H54 (cell line): ENCODE results near the gene NCR2.
A peak's percentile ranks its signal among the peaks of the same experiment; 100 is the strongest.

Experiments used
- DNase-seq: peaks from one replicate; pipeline ENCODE4 v3.0.0; 2011; ENCODE audit warnings: low spot score, mixed read lengths; ENCODE audit not compliant: insufficient read length
- FAIRE-seq: peaks from 3 replicates; lab custom pipeline; 2011; peaks lifted over from hg19 to GRCh38; lab: Jason Lieb, UNC
- POLR2A ChIP-seq: IDR thresholded peaks from 2 replicates; pipeline ENCODE4 v1.6.1; 2011; ENCODE audit warnings: low read depth, mild to moderate bottlenecking, low read length

NCR2 gene

GRCh38 chr6:41315943-41316620 lies 19.3 kb upstream of the NCR2 start:
- DNase-seq (no peak), FAIRE-seq (no peak)
- no peak for TF ChIP-seq POLR2A

- FAIRE-seq (no peak), DNase-seq (no peak)
- TF ChIP-seq POLR2A, result no peak
These were observed 17.2 kb upstream of the NCR2 start for GRCh38 chr6:41318261-41318653.

DNA sequence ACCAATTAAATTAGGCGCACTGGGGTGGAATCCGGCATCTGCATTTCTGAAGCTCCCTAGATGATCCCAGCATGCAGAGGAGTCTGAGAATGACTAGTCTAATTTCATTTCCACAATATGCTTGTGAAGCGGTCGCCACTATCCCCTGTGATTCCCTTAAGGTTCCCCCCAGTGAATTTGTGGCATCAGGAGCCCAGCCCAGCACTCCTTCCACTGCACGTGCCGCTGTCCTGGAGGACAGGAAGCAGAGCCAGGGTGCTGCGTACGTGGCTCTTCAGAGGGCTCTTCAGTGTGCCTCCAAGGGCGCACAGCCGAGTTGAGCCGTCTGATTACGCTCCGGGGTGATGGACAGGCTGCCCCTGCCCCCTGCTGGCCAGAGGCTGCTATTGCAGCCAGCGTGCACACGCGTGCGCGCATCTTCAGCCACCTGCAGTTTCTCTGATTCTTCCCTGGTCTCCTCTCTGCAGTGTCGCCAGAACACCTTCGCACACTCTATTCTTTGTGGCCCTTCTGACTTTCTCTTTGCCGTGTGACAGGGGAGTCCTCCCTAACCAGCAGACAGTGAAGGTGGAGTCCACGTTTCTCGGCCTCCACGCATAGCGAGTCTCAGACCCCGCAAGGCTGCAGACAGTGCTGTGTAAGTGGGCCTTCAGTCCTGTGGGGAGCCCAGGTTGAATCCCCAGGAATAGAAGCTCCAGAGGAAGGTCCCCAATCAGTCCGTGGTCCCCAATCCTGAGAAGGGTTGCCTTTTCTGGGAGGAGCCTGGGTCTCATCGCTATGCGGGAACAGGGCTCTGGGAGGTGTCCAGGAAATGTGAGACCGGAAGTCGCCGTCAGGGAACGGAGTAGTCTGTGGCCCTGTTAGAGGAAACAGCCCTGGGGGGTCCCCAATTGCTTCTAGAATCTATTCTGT lies 16.5 kb upstream of the NCR2 start:
- DNase-seq (peak; percentile 64), FAIRE-seq (peak; percentile 93)
- no peak for TF ChIP-seq POLR2A

DNA sequence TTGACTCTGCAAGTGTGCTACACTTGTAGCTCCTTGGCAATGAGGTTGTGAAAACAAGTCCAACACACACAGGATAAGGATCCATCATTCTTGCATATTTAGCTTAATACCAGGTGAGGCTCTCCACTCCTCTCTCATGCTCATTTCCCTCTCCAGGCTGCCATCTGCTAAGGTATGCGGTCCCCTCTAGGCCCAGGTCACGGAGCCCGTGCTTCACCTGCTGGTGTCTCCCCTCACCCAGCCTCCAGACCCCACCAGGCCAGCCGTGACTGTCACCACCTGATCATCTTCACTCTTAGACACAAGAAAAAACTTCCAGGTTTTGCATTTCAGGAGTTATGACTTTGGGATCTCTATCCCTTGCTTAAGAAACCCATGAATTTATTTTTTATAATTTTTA lies 14.2 kb upstream of the NCR2 start:
- no peak for TF ChIP-seq POLR2A
- DNase-seq (no peak), FAIRE-seq (no peak)

GRCh38 chr6:41325446-41326066 lies 9.9 kb upstream of the NCR2 start:
- FAIRE-seq (no peak), DNase-seq (no peak)
- no peak for TF ChIP-seq POLR2A

DNA sequence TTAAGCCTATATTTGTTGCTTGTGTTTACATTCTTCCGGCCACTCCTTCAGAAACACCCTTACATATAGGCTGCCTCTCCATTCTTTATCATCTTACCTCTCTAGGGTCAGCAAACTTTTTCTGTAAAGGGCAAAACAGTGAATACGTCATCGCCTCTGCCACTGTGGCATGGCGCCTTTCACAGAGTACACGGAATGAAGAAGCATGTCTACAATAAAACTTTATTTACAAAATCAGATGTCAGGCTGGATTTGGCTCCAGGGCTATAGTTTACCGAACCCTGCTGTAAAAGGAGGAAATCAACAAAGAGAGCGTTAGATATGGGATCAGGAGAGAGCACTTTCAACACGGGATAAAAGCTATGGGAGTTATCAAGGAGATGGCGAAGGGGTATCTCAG lies 9.3 kb upstream of the NCR2 start:
- TF ChIP-seq POLR2A, result no peak
- no peak for FAIRE-seq
- DNase-seq, result no peak

DNA sequence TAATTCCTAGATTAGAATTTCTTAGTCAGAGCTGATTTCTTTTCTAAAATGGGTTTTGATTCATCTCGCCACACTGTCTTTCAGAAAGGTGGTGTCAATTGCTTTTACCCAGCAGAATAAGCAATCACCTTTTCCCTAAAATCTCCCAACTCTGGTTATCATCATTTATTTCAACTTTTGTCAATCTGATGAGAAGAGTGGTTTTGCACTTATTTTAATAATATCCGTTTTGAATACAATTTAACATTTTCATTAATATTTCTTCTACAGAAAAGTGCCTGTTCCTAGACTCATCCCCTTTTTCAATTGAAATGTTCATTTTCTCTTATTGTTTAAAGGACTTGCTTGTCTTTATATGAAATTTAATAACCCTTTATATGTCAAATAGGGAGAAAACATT lies 8.2 kb upstream of the NCR2 start:
- FAIRE-seq (no peak), DNase-seq (no peak)
- no peak for TF ChIP-seq POLR2A

DNA sequence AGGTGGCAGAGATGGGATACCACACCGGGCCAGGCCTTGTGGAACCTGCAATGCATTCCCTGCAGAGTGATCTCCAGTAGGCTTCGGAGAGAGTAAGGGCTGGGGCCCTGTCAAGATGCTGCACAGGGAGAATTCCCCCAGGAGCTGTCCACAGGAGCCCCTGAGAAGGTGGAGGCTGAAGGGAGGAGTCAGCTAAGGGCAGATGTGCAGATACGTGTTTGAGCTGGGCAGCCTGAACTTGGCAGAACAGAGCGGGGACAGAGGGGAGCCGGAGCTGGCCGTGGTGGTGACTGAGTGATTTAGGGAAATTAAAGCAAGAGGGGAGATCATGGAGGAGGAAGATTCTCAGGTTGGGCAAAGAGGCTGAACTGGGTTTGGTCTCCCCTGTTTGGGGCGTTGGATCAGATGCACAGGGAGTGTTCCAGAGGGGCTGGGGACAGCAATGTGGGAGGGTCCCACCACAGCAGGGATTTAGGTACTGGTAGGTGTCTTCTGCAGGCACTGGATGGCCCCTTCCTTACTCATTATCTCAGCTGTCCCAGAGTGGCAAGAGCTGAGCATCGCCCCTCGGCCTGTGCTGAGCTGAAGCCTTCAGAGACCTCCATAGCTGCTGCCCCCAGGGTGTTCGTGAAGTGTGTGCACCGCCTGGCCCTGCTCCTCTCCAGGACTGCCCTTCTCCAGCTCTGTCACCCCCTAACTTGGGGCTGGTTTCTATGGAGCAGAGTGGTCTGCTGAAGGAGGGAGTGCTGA lies 3.8 kb upstream of the NCR2 start:
- no peak for TF ChIP-seq POLR2A
- FAIRE-seq, result no peak
- DNase-seq, result no peak

DNA sequence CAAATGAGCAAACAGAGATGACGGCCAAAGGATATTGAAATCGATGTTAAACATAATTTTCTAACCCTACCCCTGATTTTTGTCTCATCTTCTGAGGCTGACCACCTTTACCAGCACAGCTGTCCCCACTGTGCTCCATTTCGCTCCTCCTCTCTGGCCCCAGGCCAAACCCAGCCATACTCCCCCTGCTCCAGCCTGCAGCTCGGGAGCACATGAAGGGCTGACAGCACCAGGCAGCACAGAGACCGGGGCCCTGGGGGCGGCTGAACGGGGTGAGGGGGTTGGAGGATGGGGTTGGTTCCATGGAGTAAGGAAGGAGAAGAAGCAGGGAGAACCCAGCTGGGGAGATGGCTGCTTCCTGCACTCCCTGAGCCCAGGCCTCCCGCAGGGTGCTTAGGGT lies 3.2 kb upstream of the NCR2 start:
- DNase-seq (no peak), FAIRE-seq (no peak)
- TF ChIP-seq POLR2A, result no peak

DNA sequence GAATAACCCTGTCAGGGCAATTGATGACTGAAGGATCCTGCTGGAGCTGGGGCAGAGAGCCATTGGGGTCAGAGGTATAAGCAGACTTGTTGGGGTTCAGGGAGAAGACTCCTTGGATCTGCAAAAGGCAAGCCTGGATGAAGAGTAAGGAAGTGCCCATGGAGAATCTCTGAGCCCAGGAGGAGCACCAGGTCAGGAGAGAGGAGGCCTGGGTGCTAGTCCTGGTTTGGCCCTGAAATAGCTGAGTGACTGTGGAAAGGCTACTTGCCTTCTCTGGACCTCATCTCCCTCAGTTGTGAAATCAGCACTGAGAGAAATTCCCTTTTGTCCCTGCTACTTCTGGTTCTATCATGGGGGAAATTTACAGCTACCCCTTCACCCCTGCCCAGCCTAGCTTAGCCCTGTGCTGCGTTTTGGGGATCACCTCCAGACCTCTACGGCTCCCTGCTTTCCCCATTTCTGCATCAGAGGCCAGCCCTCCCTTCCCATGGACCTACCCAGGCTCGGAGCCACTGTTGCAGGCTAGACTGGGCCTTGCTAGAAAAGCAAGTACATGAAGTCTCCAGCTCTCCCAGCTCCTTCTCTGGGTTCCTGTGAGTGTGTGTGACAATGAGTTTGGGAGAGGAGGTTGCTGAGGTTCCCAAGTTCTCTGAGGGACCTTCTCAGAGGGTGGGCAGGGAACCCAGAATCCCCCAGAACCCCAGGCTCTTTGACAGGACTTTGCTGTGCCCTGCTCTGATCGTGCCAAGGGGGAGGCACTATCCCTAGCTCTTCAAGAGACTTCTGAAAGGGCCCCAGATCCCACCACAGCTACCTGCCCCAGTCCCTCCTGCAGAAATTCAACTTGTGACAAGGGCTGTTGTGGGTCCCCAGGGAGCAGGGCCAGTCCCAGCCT lies 2.3 kb upstream of the NCR2 start:
- no peak for FAIRE-seq
- DNase-seq, result no peak
- TF ChIP-seq POLR2A, result no peak

- no peak for TF ChIP-seq POLR2A
- FAIRE-seq, result no peak
- DNase-seq, result no peak
These were observed 847 bp upstream of the NCR2 start for GRCh38 chr6:41334482-41335040.

- DNase-seq (no peak), FAIRE-seq (no peak)
- no peak for TF ChIP-seq POLR2A
These were observed 535 bp downstream of the NCR2 start for GRCh38 chr6:41335943-41336342.
